Neural crest cell (in vitro differentiated cells): Measurements from ENCODE around the gene NDUFAF2. TPM values are rescaled to one million over a fixed set of nuclear protein-coding genes. Genes with fewer than 3 reads are reported as not detected.
"Not testable (repeated sequence)": the region's sequence is repeated elsewhere in the genome, so short reads cannot be mapped to it uniquely, and the experiment has no call there.

Experiments
- DNase-seq: peaks from one replicate; pipeline ENCODE4 v3.0.0; 2021; ENCODE audit warnings: low read depth, mixed read lengths, low spot score
- H3K27ac Mint-ChIP-seq: one replicate; pipeline ENCODE4 v1.8.0; 2021; ENCODE audit warnings: mild to moderate bottlenecking, mixed read lengths; ENCODE audit not compliant: unreplicated experiment
- H3K27me3 Mint-ChIP-seq: 2 replicates; pipeline ENCODE4 v1.8.0; 2021; ENCODE audit warnings: low read depth, mild to moderate bottlenecking, mixed read lengths
- H3K36me3 Mint-ChIP-seq: 2 replicates; pipeline ENCODE4 v1.8.0; 2021; ENCODE audit warnings: low read depth, mild to moderate bottlenecking, mixed read lengths
- H3K4me1 Mint-ChIP-seq: 2 replicates; pipeline ENCODE4 v1.8.0; 2021; ENCODE audit warnings: mixed read lengths
- H3K4me3 Mint-ChIP-seq: one replicate; pipeline ENCODE4 v1.8.0; 2021; ENCODE audit warnings: mild to moderate bottlenecking, mixed read lengths
- H3K9me3 Mint-ChIP-seq: 2 replicates; pipeline ENCODE4 v1.8.0; 2021; ENCODE audit warnings: mixed read lengths
- total RNA-seq: library from RNA; stranded (reverse); gene quantifications from 2 replicates; pipeline ENCODE4 v1.2.1, GENCODE V29; 2021
- TF ChIP-seq, protein P1 (sequence below): fragments of 200-600 bp; sonication (generic); conservative IDR thresholded peaks from 2 replicates; pipeline ENCODE4 v1.5.0; 2021; ENCODE audit warnings: antibody characterized with exemption, mild to moderate bottlenecking

Gene NDUFAF2
- total RNA-seq, 1 donor from 2014 or later = 37.7 TPM

DNA sequence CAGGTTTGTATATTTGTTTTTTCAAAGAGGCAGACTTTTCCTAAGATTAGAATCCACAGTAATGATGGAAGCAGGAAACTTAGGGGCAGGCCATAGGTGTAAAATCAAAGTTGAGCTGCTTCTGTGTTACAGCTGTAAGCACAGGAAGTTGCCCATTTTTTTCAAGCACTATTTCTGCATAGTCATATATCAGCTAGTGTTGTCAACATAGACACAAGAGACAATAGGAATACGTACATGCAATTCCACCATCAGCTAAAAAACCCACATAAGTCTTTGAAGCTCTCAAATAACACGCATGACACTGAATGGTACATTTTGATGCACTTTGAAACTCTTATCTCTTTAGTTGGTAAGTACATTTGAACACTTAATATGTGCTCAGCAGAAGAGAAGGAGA, 237.4 kb downstream of the NDUFAF2 start:
- Mint-ChIP-seq H3K27ac (no peak overlapping the region), H3K9me3 (no peaks in the 10 kb centered on the region), H3K4me3 (no peak overlapping the region), H3K4me1 (no peaks in the 10 kb centered on the region), H3K27me3 (no peaks in the 10 kb centered on the region), H3K36me3 (no peaks in the 10 kb centered on the region)
- TF ChIP-seq, protein P1, sequence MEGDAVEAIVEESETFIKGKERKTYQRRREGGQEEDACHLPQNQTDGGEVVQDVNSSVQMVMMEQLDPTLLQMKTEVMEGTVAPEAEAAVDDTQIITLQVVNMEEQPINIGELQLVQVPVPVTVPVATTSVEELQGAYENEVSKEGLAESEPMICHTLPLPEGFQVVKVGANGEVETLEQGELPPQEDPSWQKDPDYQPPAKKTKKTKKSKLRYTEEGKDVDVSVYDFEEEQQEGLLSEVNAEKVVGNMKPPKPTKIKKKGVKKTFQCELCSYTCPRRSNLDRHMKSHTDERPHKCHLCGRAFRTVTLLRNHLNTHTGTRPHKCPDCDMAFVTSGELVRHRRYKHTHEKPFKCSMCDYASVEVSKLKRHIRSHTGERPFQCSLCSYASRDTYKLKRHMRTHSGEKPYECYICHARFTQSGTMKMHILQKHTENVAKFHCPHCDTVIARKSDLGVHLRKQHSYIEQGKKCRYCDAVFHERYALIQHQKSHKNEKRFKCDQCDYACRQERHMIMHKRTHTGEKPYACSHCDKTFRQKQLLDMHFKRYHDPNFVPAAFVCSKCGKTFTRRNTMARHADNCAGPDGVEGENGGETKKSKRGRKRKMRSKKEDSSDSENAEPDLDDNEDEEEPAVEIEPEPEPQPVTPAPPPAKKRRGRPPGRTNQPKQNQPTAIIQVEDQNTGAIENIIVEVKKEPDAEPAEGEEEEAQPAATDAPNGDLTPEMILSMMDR = no peak
- no peak for DNase-seq

DNA sequence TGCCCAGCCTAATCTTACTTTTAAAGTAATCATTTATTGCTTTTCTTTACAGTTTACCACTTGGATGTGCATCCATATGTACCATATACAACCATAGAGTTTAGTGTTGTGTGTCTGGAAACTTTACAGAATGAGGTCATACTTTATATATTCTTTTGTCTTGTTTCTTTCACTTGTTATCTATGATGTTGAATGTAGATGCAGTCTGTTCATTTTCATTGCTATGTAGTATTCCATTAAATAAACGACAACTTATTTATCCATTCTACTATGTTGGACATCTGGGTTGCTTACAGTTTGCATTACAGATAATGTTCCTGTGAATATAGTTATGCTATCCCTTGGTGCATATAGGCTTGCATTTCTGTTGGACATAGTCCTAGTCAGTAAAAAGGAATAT, 238.5 kb downstream of the NDUFAF2 start:
- TF ChIP-seq, protein P1 = no peak
- no peaks in the 10 kb centered on the region for H3K4me1 Mint-ChIP-seq
- DNase-seq = no peak
- H3K4me3 Mint-ChIP-seq = no peak overlapping the region
- H3K9me3 Mint-ChIP-seq = no peaks in the 10 kb centered on the region
- H3K27me3 Mint-ChIP-seq = no peaks in the 10 kb centered on the region
- no peak overlapping the region for H3K27ac Mint-ChIP-seq
- no peaks in the 10 kb centered on the region for H3K36me3 Mint-ChIP-seq

DNA sequence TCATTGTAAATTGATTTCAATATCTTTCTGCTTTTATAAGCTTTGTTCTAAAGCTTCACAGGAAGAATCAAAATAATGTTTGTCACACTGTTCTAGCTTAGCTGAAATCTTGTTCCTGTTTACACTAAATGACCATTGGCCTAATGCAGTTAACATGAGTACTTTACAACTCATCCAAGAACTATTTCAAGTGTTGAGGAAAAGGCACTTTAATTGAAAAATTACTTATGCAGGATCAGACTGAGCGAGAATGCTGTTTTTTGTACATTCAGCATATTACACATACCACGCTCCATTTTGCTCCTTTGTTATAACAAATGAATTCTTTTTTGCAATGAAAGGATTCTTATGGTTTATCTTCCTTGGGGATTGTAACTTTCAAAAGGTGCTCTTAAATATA, 239.7 kb downstream of the NDUFAF2 start:
- TF ChIP-seq, protein P1 = no peak
- H3K9me3 Mint-ChIP-seq = no peaks in the 10 kb centered on the region
- no peaks in the 10 kb centered on the region for H3K27me3 Mint-ChIP-seq
- no peak overlapping the region for H3K27ac Mint-ChIP-seq
- H3K4me1 Mint-ChIP-seq = no peaks in the 10 kb centered on the region
- DNase-seq = no peak
- H3K36me3 Mint-ChIP-seq = no peaks in the 10 kb centered on the region
- no peak overlapping the region for H3K4me3 Mint-ChIP-seq

DNA sequence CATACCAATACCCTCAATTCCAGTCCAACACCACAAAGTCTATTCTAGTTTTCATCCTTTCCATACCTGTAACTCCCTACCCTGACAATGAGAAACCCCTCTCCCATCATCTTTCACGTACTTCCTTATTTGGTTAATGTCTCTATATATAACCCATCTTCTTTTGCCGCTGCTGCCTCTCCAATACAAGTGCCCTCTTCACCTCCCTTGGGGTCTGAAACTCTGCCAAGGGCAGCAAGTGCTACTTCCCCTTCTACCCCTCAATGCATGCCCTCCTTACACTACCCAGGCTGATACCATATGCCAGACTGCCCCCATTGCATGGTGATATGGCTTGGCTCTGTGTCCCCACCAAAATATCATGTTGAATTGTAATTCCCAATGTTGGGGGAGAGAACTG, 241.6 kb downstream of the NDUFAF2 start:
- H3K27me3 Mint-ChIP-seq = no peaks in the 10 kb centered on the region
- no peak for DNase-seq
- no peaks in the 10 kb centered on the region for H3K36me3 Mint-ChIP-seq
- no peak overlapping the region for H3K4me3 Mint-ChIP-seq
- H3K4me1 Mint-ChIP-seq = no peaks in the 10 kb centered on the region
- TF ChIP-seq, protein P1 = no peak
- H3K9me3 Mint-ChIP-seq = no peaks in the 10 kb centered on the region
- H3K27ac Mint-ChIP-seq = no peak overlapping the region

DNA sequence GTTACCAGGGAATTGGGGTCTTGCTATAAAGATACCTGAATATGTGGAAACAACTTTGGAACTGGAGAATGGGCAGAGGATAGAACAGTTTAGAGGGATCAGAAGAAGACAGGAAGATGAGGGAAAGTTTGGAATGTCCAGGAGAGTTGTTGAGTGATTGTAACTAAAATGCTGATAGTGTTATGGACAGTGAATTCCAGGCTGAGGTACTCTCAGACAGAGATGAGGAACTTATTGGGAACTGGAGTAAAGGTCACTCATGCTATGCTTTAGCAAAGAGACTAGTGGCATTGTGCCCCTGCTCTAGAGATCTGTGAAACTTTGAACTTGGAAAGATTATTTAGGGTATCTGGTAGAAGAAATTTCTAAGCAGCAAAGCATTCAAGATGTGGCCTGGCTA, 242.3 kb downstream of the NDUFAF2 start:
- H3K27me3 Mint-ChIP-seq, H3K27ac Mint-ChIP-seq, H3K4me3 Mint-ChIP-seq, H3K9me3 Mint-ChIP-seq, DNase-seq, H3K36me3 Mint-ChIP-seq, H3K4me1 Mint-ChIP-seq: not testable (repeated sequence)

DNA sequence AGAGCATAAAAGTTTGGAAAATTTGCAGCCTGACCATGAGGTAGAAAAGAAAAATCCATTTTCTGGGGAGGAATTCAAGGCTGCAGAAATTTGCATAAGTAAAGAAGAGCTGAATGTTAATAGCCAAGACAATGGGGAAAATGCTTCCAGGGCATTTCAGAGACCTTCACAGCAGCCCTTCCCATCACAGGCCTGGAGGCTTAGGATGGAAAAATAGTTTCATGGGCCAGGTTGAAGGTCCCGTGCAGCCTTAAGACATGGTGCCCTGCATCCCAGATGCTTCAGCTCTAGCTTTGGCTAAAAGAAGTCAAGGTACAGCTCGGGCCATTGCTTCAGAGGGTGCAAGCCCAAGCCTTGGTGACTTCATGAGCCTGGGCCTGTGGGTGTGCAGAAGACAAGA, 242.8 kb downstream of the NDUFAF2 start:
- H3K9me3 Mint-ChIP-seq, H3K27ac Mint-ChIP-seq, DNase-seq, H3K36me3 Mint-ChIP-seq, H3K27me3 Mint-ChIP-seq, H3K4me3 Mint-ChIP-seq, H3K4me1 Mint-ChIP-seq: not testable (repeated sequence)

DNA sequence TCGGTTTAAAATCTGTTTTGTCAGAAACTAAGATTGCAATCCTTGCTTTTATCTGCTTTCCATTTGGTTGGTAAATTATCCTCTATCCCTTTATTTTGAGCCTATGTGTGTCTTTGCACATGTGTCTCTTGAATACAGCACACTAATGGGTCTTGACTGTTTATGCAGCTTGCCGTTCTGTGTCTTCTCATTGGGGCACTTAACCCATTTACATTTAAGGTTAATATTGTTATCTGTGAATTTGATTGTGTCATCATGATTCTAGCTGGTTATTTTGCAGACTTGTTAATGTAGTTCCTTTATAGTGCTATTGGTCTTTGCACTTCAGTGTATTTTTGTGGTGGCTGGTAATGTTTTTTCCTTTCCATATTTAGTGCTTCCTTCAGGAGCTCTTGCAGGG, 253.6 kb downstream of the NDUFAF2 start:
- no peak for DNase-seq
- Mint-ChIP-seq H3K4me1 (no peaks in the 10 kb centered on the region), H3K9me3 (peaks cover 20% of the 10 kb centered on the region), H3K4me3 (no peak overlapping the region), H3K36me3 (peaks cover 12% of the 10 kb centered on the region), H3K27me3 (no peaks in the 10 kb centered on the region), H3K27ac (no peak overlapping the region)
- TF ChIP-seq, protein P1 = no peak
